Measurements from ENCODE around the gene TRPM8.
A peak's percentile ranks its signal among the peaks of the same experiment; 100 is the strongest.

The TRPM8 gene

DNA sequence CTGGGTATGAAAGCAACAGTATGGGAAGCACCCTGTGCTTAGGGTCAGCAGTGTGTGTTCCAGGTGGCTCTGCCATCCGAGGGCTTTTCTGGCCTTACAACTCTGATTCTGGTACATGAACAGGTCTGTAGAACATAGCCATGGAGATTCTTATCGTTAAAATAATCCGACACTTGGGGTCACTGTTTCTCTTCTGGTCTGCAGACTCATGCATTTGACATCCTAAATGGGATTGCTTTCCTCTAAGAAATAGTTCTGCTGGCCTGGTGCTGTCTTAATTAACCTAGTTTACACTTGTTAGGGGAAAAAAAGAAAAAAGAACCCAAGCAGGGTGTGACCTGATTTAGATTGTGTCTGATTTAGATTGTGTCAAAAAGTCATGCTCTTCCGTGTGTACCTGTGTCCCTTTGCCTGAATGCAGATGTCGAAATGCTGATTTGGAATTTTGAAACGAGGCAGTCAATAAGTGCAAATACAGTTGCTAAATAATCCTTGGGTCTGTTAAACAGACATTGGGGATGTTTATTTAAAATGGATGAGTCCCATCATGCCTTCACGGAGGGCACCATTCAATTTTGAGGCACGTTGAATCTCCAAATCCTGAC is 59.6 kb downstream of the TRPM8 start:
- no peak for DNase-seq

DNA sequence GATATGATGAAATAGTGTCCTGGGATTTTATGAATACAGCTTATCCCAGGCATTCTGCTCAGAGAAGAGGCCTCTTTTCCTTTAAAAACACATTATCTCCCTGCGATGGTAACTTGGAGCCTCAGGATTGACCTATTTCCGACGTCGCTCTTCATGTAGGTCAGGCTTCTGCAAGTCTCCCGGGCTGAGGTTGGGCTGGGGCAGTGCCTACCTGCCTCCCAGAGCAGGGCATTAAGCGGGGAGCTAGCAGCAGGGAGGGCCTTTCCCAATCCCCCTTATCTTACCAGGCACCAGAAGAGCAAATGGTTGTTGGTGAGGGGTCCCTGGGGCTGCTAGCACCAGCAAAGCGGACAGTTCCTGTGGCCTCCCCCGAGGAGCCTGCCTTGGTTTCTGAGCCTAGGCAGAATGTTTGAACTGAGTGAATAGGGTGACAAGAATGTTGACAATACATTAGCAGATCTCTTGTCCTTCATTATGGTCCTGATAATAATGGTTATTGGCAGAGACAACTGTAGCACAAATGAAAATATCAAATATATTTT is 60.2 kb downstream of the TRPM8 start:
- no peak for DNase-seq

DNA sequence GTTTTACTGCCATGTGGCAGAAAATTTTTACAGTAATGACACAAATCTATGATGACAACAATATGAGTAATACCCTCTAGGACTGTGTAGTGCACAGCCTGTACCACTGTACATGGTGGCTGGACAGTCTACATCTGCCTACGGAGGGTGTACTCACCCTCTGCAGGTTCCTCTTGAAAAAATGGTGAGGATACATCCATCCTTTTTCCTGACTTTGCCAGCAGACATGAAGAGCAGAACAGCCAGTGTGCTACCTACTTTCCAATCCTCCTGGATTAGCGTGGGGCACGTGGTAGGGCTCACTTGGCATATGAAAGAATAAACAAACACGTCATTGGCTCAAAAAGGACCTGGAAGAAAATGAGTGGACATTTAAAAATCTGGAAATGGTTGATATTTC is 62.6 kb downstream of the TRPM8 start:
- no peak for DNase-seq

DNA sequence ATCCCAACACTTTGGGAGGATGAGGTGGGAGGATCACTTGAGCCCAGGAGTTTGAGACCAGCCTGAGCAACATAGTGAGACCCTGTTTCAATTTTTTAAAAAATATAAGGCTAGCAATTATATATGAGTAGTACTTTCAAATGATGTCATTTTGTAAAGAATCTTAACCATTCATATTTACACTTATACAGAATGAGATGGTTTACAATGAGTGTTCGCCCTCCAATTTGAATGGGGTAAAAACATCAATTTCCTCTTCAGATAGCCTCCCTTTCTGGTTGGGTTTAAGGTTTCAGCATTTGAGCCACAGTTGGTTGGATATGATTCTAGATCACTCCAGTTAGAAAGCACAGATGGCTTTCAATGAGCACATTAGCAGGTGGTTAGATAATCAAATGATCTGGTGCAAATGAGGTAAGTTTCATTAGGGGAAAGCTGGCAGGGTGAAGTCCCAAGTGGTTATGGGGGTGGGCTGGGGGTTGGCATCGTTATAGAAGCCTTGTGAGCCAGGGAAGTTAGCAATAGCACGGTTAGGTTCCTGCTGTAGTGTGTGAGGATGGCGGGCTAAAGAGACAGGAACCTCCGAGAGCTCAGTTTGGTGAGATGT is 63.9 kb downstream of the TRPM8 start:
- DNase-seq: no peak

DNA sequence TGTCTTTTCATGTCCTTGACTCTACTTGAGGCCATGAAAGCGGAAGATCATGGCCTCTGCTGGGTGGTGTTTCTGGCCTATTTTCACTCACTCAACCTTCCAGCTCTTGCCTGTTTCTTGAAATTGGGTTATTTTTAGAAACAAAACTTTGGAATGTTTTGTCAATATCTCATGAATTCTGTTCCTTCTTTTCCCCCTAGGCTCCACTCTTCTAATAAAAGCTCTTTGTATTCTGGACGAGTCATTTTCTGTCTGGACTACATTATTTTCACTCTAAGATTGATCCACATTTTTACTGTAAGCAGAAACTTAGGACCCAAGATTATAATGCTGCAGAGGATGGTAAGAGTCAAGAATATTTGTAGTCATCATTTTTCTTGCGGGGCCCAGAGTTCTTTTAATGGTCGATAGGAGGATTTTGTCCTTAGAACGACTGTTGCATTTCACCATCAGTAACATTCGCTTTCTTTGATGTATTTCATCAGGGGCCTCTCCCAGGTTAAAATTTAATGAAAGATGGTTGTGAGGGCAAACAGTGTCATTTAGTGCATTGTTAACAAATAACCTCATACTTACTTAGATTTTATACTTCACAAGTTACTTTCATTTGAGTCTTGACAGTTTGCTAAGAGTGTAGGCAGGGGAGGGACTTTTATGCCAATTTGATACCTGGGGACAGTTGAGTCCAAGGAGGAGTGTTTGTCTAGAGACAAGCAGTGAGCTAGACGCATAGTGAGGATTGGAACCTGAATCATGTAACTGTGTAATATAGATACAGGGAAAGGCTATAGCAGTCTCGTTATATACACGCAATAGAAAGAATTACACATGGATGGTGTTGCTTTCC is 64.6 kb downstream of the TRPM8 start:
- no peak for DNase-seq

DNA sequence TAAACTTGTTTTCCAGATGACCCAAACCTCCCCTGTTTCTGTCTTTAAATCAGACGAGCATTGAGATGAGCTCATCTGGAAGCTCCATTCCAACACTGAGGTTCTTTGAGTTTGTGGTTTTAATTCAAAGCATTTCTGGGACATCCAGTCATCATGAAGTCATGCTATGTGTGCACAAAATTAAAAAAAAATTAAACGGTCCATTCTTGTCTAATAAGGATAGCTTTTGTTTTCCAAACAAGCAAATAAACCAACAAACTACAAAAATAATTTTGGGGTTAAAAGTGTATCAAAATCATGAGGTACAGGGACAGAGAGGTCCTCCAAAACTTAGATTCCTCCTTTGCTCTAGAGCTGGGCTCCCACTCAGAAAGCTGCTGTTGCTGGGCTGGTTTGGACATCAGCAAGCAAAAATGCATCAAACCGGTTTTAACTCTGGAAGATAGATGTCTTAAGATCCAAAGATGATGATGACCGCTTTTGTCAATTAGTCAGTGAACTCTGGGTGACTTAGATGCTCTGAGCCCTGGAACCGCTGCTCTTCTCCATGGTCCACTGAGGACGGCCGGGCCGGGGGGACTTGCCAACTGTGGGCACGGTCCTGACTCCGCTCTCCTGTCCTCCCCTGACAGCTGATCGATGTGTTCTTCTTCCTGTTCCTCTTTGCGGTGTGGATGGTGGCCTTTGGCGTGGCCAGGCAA is 65.4 kb downstream of the TRPM8 start:
- no peak for DNase-seq

DNA sequence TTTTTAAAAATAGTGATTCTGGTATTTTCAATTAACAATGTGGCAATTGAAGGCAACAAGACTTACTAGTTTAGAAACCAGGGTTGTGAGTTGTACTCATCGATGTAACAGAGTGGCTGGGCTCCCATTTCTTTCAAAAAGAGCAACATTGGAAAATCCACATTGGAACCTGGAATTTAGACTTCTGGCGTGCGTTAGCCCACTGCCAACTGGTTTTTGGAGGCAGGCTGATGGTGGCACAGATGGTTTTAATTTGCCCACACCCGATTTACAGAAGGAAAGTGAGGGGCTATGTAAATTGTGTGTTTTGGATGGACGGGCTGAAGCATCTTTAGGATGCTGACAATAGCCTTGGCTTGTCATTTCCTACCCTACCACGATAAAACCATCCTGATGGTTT is 66.3 kb downstream of the TRPM8 start:
- no peak for DNase-seq

DNA sequence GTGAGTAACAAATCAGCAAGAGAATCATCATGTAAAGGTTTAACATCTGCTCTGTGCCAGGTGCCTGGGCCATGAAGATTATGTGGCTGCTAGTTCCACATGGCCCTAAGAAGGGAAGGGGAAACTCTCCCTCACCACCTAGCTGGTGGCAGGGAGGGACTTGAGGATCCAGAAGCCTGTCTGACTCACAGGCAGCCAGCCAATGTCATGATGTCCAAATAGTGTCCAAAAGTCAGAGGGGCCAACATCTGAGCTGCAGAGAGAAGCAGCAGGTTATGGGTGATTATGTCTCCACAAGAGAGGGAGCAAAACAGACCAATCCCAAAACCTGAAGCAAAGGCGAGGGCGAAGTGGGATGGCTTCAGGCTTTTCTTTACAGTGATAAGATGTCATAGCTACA is 71.4 kb downstream of the TRPM8 start:
- DNase-seq: no peak

DNA sequence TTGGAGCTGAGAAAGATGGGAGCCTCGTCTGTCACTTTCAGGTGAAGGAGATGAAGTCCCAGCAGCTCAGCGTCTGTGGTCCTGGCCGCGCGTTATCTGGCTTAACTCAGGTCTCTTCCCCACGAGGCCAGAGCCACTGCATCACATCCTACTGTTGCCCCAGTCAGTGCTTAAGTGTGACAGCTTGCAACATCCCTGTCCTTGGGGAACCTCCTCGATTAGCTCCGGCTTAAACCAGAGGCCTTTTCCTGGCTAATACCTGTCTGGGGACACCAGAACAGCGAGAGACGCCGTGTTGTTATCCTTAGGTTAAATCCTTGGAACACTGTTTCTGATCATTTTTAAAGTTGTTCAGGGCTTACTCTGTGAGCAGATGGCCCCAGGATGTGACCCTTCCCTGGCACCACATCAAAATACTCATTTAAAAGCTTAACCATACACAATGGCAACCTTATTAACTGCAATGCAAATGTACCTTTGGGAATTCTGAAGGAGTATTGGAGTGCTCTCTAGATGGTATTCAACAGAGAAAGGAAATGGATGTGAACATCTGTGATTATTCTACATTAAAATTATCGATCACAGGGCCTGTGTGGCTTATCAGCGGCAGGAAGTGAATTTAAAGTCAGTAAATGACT is 72.2 kb downstream of the TRPM8 start:
- no peak for DNase-seq

GRCh38 chr2:233990261-233990798 is 73.2 kb downstream of the TRPM8 start:
- DNase-seq: peak; percentile 31 to 40

GRCh38 chr2:233991196-233991595 is 74.0 kb downstream of the TRPM8 start:
- DNase-seq: no peak

GRCh38 chr2:233992513-233993217 is 75.5 kb downstream of the TRPM8 start:
- no peak for DNase-seq

GRCh38 chr2:233993461-233993860 is 76.3 kb downstream of the TRPM8 start:
- DNase-seq: no peak

DNA sequence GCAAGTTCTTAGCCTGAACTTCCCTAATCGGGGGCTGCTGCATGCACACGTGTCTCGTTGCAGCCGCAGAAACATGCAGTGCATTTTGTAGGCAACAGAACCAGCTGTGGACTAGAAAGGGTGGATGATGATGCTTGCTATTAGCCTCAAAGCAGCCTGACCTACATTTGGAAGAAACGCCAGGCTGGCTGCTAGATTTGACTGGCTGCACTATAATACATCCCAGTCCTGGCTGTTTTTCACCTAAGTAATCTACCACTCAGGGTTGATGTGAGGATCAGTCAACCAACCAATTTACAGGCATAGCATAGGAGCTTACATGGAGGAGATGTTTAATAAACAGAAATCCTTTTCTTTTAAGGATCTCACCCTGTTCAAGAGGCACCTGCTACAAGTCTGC is 77.0 kb downstream of the TRPM8 start:
- no peak for DNase-seq

DNA sequence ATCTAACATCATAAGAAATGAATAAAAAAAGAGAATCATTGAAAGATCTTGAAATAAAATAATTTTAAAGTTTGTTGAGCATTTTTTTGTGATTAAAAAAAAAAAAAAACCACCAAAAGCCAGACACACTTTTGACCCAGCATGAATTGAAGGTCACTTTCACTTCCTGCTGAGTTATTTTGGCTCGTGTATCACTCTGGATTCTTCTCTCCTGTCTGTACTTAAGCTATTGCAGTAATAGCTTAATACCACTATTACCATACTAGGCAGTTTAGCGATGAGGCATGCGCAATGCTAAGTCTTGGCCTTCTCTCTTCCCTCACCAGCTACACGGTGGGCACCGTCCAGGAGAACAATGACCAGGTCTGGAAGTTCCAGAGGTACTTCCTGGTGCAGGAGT is 78.8 kb downstream of the TRPM8 start:
- no peak for DNase-seq

- DNase-seq: no peak
These were observed 79.3 kb downstream of the TRPM8 start for GRCh38 chr2:233996461-233996860.

DNA sequence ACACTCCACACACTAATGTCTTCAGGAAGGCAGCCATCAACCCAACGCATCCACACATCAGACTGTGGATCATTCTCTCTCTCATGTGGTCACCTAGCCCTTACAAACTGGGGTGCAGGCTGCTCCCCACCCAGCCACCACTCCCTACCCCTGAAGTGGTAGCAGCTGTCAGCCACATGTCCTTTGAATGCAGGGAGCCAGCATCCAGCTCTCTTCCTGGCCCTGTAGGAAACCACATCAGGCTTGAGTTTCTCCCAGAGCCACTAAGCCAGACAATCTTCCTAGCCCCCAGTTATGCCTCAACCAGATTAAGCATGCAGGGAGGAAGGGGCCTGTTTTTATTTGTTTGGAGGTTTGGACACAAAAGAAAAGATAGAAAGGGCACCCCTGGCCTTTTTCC is 80.5 kb downstream of the TRPM8 start:
- no peak for DNase-seq

GRCh38 chr2:233999182-233999581 is 82.0 kb downstream of the TRPM8 start:
- DNase-seq: no peak

DNA sequence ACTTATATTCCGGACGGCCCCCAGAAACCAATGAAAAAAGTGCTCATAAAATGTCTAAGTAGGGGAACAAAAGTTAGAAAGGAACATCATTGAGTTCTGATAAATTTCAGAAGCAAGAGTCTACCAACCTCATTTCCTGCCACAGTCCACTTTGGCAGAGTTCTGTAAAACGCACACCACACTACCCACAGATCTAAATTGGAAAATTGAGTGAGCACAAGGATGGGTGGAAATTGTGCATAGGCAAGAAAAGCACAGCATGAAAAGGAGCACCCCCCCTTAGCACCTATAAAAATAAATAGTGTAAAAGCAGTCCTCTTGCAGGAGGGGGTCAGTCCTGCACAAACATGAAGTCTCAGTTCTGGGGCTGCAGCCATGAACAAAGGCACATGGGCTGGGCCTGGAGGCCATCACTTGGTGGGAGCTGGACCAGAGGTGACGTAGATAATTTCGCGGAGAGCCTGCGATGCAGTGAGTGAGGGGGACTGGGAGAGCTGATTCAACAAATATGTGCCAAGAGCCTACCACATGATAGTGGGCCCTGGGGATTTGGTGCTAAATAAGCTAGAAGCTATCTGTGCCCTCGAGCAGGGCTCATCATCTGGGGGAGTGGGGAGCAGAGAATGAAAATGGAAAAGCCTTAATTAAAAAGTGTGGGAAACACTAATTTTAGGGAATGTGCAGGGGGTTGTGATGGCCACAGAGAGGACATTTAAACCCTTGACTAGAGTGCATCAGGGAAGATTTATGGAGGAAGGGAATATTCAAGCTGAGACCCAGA is 84.4 kb downstream of the TRPM8 start:
- DNase-seq: no peak

- no peak for DNase-seq
These were observed 85.1 kb downstream of the TRPM8 start for GRCh38 chr2:234002281-234002680.
